Measurements from ENCODE around the gene RPP30. TPM values are rescaled to one million over a fixed set of nuclear protein-coding genes. Genes with fewer than 3 reads are reported as not detected.

The RPP30 gene
- total and polyA plus RNA-seq, 2 experiments from 2014 or later: 89.7 to 142 TPM

- TF ChIP-seq ZNF462 (CRISPR knock-in tag; IDR thresholded peaks at IDR 0.05) (no peak), EZH2phosphoT487 (IDR thresholded peaks at IDR 0.05; ENCODE audit: unreplicated experiment) (no peak), POLR2AphosphoS5 (IDR thresholded peaks at IDR 0.05; ENCODE audit: low read depth) (no peak), JUNB (IDR thresholded peaks at IDR 0.05; ENCODE audit: unreplicated experiment) (no peak)
These were observed 24.3 kb upstream of the RPP30 start (continued) for GRCh38 chr10:90847436-90847835.

GRCh38 chr10:90849956-90850749 is 21.6 kb upstream of the RPP30 start:
- no peak for ATAC-seq
- peaks cover 36% of the 10 kb centered on the region for H3K9me3 Mint-ChIP-seq
- Histone ChIP-seq H3K36me3 (ENCODE audit: insufficient read depth) (peaks cover 10% of the 10 kb centered on the region), H3K27me3 (ENCODE audit: insufficient read depth) (peaks cover 3% of the 10 kb centered on the region; the same call in 1 of the 2 replicates), H3K4me1 (ENCODE audit: insufficient read depth) (peaks cover 10% of the 10 kb centered on the region), H3K9me2 (ENCODE audit: insufficient read depth) (no peaks in the 10 kb centered on the region), H3K27ac (ENCODE audit: low read depth) (no peak overlapping the region), H3K79me2 (replicated peaks; ENCODE audit: insufficient read depth) (peaks cover 100% of the 10 kb centered on the region), H3K4me3 (no peak overlapping the region), H2AFZ (no peak overlapping the region), H3F3A (replicated peaks; ENCODE audit: low read depth) (no peaks in the 10 kb centered on the region), H3K4me2 (no peak overlapping the region), H4K20me1 (replicated peaks; ENCODE audit: insufficient read depth) (no peaks in the 10 kb centered on the region)
- H3K4me1 Mint-ChIP-seq: peaks cover 17% of the 10 kb centered on the region; the same call in 2 of the 3 replicates
- peaks cover 51% of the 10 kb centered on the region for H3K36me3 Mint-ChIP-seq (ENCODE audit: low read depth)
- no peak overlapping the region for H3K27ac Mint-ChIP-seq
- H3K4me3 Mint-ChIP-seq: no peak overlapping the region
- H3K27me3 Mint-ChIP-seq (ENCODE audit: insufficient read depth, low read depth, poor library complexity): peaks cover 5% of the 10 kb centered on the region
- no peak for DNase-seq (ENCODE audit: low spot score)
- no peak for TF ChIP-seq STAT1 (IDR thresholded peaks at IDR 0.05; ENCODE audit: unreplicated experiment)

All from GM23338 (cell line).